ENCODE results near the gene HSPA12B.

Gene HSPA12B

GRCh38 chr20:3753098-3753497 lies 20.6 kb downstream of the HSPA12B start:
- no peak overlapping the region for H3K4me3 ChIP-seq (replicated peaks; ENCODE audit: low read depth, low read length)
- no peaks in the 10 kb centered on the region for H3K27me3 ChIP-seq (replicated peaks; ENCODE audit: control insufficient read depth, insufficient read depth, low read length)
- TF ChIP-seq CTCF (IDR thresholded peaks at IDR 0.05; ENCODE audit: insufficient read depth, low read length, poor library complexity, severe bottlenecking) = peak; percentile 76
- DNase-seq (ENCODE audit: extremely low read depth, insufficient read length) = no peak
- H3K36me3 ChIP-seq (ENCODE audit: control insufficient read depth, insufficient read depth, low read length) = peaks cover under 1% of the 10 kb centered on the region

- DNase-seq (ENCODE audit: extremely low read depth, insufficient read length) = no peak
- no peak for TF ChIP-seq CTCF (IDR thresholded peaks at IDR 0.05; ENCODE audit: insufficient read depth, low read length, poor library complexity, severe bottlenecking)
- Histone ChIP-seq H3K36me3 (ENCODE audit: control insufficient read depth, insufficient read depth, low read length) (peaks cover 2% of the 10 kb centered on the region), H3K27me3 (replicated peaks; ENCODE audit: control insufficient read depth, insufficient read depth, low read length) (no peaks in the 10 kb centered on the region), H3K4me3 (replicated peaks; ENCODE audit: low read depth, low read length) (no peak overlapping the region)
These were observed 21.2 kb downstream of the HSPA12B start for GRCh38 chr20:3753501-3754275.

- Histone ChIP-seq H3K27me3 (replicated peaks; ENCODE audit: control insufficient read depth, insufficient read depth, low read length) (no peaks in the 10 kb centered on the region), H3K36me3 (ENCODE audit: control insufficient read depth, insufficient read depth, low read length) (peaks cover 2% of the 10 kb centered on the region), H3K4me3 (replicated peaks; ENCODE audit: low read depth, low read length) (no peak overlapping the region)
- DNase-seq (ENCODE audit: extremely low read depth, insufficient read length) = no peak
- TF ChIP-seq CTCF (IDR thresholded peaks at IDR 0.05; ENCODE audit: insufficient read depth, low read length, poor library complexity, severe bottlenecking) = no peak
These were observed 21.8 kb downstream of the HSPA12B start for GRCh38 chr20:3754276-3754630.

GRCh38 chr20:3755269-3755668 lies 22.8 kb downstream of the HSPA12B start:
- TF ChIP-seq CTCF (IDR thresholded peaks at IDR 0.05; ENCODE audit: insufficient read depth, low read length, poor library complexity, severe bottlenecking) = no peak
- Histone ChIP-seq H3K36me3 (ENCODE audit: control insufficient read depth, insufficient read depth, low read length) (peaks cover 2% of the 10 kb centered on the region), H3K4me3 (replicated peaks; ENCODE audit: low read depth, low read length) (no peak overlapping the region), H3K27me3 (replicated peaks; ENCODE audit: control insufficient read depth, insufficient read depth, low read length) (no peaks in the 10 kb centered on the region)
- no peak for DNase-seq (ENCODE audit: extremely low read depth, insufficient read length)

- TF ChIP-seq CTCF (IDR thresholded peaks at IDR 0.05; ENCODE audit: insufficient read depth, low read length, poor library complexity, severe bottlenecking) = no peak
- Histone ChIP-seq H3K4me3 (replicated peaks; ENCODE audit: low read depth, low read length) (no peak overlapping the region), H3K36me3 (ENCODE audit: control insufficient read depth, insufficient read depth, low read length) (peaks cover 2% of the 10 kb centered on the region), H3K27me3 (replicated peaks; ENCODE audit: control insufficient read depth, insufficient read depth, low read length) (no peaks in the 10 kb centered on the region)
- no peak for DNase-seq (ENCODE audit: extremely low read depth, insufficient read length)
These were observed 23.5 kb downstream of the HSPA12B start for GRCh38 chr20:3755814-3756480.
